D721Med (cell line): ENCODE results near the gene CDH23.
A peak's percentile ranks its signal among the peaks of the same experiment; 100 is the strongest.

ENCODE experiments used
- DNase-seq: peaks from one replicate; pipeline ENCODE4 v3.0.0; 2011; ENCODE audit warnings: low spot score; ENCODE audit not compliant: insufficient read length
- FAIRE-seq: peaks from 2 replicates; lab custom pipeline; 2011; peaks lifted over from hg19 to GRCh38; lab: Jason Lieb, UNC
- CTCF ChIP-seq: IDR thresholded peaks from 2 replicates; pipeline ENCODE4 v1.5.1; 2012; ENCODE audit warnings: mild to moderate bottlenecking, control low read depth; ENCODE audit not compliant: insufficient read depth; ENCODE audit errors: missing control alignments

CDH23 gene

GRCh38 chr10:71527135-71527534, 130.4 kb downstream of the CDH23 start:
- FAIRE-seq: no peak
- TF ChIP-seq CTCF: no peak
- DNase-seq: no peak

GRCh38 chr10:71528371-71529206, 131.9 kb downstream of the CDH23 start:
- DNase-seq (no peak), FAIRE-seq (no peak)
- TF ChIP-seq CTCF: no peak

- no peak for FAIRE-seq
- no peak for TF ChIP-seq CTCF
- no peak for DNase-seq
These were observed 132.6 kb downstream of the CDH23 start for GRCh38 chr10:71529207-71529827.

- no peak for TF ChIP-seq CTCF
- FAIRE-seq: no peak
- no peak for DNase-seq
These were observed 134.1 kb downstream of the CDH23 start for GRCh38 chr10:71530781-71531180.

- DNase-seq: peak; percentile 66
- no peak for TF ChIP-seq CTCF
- no peak for FAIRE-seq
These were observed 135.0 kb downstream of the CDH23 start for GRCh38 chr10:71531485-71532446.

GRCh38 chr10:71532878-71533277, 136.2 kb downstream of the CDH23 start:
- no peak for TF ChIP-seq CTCF
- FAIRE-seq: no peak

More at GRCh38 chr10:71532878-71533277, 136.2 kb downstream of the CDH23 start:
- DNase-seq: no peak
